HG03135 (cell line): ENCODE data around the gene C1orf226.
"Not testable (repeated sequence)": the region's sequence is repeated elsewhere in the genome, so short reads cannot be mapped to it uniquely, and the experiment has no call there.

ENCODE experiments used
- ATAC-seq: cut with Tn5 transposase; IDR thresholded peaks from one replicate; pipeline ENCODE4 v1.9.1; 2021; ENCODE audit warnings: mild to moderate bottlenecking, moderate library complexity; ENCODE audit not compliant: unreplicated experiment

C1orf226 gene

DNA sequence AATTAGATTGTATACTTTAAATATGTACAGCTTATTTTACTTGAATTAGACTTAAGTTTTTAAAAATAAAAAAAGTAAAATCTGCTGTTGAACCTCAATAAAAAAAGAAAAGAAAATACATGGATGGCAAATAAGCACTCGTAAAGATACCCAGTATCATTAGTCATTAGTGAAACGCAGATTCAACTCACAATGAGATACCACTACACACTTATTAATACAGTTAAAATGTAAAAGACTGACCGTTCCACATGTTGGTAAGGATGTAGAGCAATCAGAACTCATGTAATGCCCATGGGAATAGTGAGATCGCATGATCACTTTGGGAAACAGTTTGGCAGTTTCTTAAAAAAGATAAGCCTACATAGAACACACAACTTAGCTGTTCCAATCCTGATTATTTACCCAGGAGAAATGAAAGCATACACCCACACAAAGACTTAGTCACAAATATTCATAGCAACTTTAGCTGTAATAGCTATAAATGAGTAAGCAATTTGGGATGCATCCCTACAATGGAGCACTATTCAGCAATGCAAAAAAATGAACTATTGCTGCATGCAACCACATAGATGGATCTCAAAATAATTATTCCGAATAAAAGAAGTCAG is 23.1 kb downstream of the C1orf226 start:
- no peak for ATAC-seq

DNA sequence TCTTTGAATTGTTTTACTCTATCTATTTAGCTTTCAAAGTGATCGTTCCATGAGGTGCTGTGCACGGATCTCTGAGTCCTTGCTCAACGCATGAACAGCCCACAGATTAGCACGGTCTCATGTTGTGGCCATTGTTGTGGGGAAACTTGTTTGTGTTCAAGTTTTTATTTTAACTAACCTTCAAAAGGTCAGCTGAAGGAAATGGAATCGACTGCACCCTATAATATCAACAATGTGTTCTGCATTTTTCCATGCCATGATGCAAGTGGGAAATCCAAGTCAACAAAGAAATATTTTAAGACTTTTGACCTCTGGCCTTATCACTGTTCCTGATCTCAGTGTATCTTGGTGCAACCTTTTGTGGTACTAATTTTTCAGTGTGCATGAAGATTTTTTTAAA is 24.3 kb downstream of the C1orf226 start:
- no peak for ATAC-seq

DNA sequence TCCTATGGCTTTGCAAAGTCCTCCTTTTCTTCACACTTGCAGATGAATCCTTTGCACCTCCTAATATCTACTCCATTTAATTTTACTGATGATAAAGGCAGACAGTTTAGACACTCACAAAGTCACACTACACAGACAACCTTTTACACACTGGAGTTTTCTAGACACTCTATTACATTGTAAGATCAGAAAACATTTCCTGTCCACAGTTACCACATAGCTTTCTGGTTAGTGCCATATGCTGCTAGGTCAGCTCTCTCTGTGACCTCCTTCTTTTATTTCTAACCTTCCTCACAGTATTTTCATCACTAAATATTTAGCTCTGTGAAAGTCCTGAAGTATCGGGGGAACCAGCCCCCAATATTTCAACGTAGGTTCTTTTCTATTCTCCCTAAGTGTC is 25.3 kb downstream of the C1orf226 start:
- no peak for ATAC-seq

DNA sequence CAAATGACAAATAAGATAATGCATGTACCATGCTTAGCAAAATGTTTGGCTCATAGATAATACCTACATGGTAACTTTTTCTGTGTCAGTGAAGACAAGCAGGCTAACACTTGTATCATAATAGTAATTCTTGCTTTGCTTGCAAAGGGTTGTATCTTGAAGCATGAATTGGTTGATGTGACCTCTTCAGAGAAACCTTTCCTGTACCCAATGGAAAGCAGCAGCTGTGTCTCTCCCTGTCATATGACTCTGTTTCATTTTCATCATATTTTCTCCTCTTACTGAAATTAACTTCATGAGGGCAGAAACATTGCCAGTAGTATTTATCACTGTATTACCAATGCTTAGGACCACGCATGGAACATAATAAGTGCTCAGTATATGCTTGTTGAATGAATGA is 26.0 kb downstream of the C1orf226 start:
- ATAC-seq = no peak

DNA sequence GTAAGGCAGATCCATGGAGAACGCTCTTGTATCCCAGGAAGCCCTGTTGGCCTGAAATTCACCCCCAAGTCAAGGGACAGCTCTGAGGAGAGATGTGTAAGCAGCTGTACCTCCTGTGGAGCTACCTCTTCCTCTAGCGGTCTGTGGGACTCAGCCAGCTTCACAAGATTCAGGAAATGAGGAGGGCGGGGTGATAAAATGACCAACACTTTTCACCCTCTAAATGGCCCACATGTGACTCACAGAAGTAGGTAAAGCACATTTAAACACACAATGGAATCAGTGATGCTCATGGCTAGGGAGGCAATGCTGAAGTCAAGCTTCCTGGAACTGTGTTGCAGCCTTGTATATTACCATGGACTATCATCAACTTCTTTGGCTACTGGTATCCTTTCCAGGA is 30.5 kb downstream of the C1orf226 start, which contains the start of gene SH2D1B:
Gene SH2D1B (minus strand): TSS at position 135 of the 400 bp plus-strand sequence. CDS start 120 bp downstream, at position 15.
- ATAC-seq = no peak

DNA sequence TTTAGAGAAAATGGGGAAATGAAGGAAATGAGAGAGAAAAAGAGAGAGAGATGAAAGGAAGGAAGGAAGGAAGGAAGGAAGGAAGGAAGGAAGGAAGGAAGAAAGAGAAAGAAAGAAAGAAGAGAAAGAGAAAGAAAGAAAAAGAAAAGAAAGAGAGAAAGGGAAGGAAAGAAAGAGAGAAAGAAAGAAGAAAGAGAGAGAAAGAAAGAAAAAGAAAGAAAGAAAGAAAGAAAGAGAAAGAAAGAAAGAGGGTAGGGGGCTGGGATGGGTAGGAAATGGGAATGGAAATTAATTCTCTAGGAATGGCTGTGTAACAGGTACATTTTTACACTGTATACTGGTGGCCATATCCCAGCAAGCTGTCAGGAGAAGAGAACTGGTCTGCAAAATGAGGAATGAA is 34.7 kb downstream of the C1orf226 start:
- ATAC-seq = no peak

DNA sequence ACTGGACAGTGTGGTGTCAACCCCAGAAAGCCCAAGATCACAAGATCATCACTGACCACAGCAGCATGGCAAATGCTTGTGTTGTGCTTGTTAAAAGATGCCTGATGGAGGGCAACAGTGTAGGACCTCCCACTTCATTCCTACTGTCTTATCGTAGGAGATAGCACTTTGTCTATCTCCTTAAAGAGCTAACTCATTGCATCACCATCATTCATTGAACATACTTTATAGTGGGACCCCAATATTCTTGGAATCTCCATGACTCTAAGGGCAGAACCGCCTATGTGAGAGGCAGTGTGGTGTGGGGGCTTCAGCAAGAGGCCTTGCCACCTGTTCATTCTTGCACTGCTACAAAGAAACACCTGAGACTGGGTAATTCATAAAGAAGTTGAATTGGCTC is 35.4 kb downstream of the C1orf226 start:
- no peak for ATAC-seq

DNA sequence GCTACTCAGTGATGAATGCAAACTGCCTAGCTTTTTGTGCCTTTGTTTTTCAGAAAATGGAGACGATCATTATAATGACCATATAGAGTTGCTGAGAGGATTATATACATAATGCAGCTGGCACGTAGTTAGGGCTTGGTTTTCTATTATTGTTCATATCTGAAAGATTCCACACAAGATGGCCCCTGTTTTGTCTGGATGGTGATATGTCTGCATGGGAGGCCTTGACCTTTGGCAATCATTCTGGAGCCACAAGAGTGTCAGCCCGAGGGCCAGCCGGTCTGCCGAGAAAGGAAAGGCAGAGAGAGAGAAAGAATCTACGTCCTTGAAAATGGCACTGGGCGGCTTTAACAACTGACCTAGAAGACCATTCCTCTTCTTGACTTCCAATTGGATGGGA is 36.1 kb downstream of the C1orf226 start:
- no peak for ATAC-seq

DNA sequence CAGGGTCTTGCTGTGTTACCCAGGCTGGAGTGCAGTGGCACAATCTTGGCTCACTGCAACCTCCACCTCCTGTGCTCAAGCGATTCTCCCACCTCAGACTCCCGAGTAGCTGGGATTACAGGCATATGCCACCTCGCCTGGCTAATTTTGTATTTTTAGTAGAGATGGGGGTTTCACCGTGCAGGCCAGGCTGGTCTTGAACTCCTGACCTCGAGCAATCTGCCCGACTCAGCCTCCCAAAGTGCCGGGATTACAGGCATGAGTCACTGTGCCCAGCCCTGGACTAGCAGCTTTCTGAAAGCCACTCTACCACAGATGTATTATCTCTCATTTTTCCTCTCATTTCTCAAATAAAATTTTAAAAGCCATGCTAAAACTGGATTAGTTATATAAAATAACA is 37.1 kb downstream of the C1orf226 start:
- not testable (repeated sequence) for ATAC-seq

DNA sequence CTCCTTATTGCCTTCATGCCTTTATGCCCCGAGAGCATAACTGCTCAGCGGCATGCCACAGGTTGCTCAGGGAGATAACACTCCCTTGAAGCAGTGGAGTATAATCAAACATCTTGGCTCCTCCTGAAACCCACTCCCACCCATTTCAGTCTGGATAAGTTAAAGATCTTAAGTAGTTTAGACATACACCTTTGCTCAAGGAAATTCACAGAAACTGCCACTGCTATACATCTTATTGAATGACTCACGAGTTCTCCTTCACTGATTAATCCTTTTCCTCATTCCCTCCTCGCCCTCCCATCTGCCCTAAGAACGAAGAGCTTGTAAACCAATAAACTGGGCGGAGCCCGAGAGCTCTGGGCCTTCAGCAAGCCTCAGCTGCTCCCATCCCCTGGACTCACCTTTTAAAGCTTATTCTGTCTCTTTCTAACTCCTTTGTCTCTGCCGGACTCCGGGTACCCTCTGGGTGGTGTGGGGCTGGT is 38.0 kb downstream of the C1orf226 start:
- not testable (repeated sequence) for ATAC-seq

DNA sequence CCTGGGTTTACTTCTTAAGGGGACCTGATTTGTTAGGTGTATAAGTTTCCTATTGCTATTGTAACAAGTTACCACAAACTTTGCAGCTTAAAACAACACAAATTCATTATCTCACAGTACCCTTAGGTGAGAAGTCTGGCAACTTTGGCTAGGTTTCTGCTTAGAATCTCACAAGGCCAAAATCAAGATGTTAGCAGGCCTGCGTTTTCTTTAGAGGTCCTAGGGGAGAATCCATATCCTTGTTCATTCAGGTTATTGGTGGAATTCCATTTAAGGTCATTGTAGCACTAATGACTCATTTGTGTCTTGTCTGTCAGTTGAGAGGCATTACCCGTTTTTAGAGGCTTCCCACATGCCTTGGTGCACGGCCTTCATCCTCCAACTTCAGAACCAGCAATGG is 38.6 kb downstream of the C1orf226 start:
- ATAC-seq = no peak

DNA sequence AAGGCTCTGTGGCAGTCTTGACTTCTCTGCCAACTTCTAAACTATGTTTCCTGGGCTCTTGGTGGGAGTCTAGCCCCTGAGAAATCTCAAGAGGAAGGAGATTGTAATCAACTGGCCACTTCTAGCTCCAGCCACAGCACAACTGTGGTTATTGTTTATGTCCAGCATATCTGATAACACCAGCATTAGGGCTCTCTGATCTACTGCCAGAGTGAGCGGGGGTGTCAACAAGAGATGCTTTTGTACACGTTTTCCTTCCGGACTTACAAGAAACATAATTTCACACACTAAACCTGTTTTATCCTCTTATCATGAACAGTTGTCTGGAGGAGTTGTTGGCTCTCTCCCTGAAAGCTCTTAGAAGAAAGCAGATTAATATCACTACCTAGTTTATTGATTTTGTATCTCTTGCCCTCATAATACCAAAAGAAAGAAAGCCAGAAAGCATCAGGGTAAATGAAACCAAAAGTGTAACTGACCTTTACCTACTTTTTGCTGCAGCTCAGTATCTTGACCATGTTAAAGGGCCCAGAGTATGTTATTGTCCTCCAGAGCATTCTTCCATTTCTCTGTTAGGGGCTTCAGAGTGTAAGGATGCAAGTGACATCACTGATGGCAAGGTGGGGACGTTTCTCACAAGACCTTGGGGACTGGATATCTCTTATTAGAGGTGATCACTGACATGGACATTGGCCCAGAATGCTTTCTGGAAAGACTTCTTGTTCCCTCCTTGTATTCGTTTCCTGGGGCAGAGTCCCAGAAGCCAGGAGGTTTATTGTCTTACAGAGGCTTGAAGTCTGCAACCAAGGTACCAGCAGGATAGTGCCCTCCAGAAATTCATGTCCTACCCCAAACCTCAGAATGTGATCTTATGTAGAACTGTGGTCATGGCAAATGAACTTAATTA is 40.0 kb downstream of the C1orf226 start:
- ATAC-seq = no peak

DNA sequence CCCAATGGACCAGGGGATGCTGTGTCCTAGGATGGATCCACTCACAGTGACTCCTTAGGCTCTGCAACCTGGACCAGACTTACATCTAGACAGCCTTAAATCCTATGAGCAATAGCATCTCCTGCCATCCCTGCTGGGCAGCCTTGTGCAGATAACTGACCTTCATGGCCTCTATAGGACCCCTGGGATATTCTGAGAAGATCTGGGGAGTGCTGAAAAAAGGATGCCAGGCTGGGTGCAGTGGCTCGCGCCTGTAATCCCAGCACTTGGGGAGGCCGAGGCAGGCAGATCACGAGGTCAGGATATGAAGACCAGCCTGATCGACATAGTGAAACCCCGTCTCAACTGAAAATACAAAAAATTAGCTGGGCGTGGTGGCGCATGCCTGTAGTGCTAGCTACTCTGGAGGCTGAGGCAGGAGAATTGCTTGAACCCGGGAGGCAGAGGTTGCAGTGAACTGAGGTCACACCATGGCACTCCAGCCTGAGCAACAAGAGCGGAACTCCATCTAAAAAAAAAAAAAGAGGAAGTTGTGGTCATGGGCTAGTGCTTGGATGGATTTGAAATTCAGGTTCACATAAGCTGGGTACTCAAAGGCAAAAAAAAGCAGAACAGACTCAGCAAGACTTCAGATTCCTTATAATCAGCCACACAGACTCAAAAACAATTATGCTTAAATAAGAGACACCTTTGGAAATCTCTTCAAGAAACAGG is 41.3 kb downstream of the C1orf226 start:
- ATAC-seq = no peak

DNA sequence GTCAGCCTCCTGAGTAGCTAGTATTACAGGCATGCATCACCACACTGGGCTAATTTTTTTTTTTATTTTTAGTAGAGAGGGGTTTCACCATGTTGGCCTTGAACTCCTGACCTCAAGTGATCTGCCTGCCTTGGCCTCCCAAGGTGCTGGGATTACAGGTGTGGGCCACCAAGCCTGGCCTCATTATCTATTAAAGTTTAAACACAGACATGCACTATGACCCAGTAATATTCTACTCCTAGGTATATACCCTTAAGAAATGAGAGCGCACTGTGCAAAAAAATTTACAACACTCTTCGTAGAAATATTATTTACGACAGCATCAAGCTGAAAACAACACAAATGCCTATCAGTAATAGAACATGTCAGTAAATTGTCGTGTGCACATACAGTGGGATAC is 49.1 kb downstream of the C1orf226 start:
- ATAC-seq = no peak

DNA sequence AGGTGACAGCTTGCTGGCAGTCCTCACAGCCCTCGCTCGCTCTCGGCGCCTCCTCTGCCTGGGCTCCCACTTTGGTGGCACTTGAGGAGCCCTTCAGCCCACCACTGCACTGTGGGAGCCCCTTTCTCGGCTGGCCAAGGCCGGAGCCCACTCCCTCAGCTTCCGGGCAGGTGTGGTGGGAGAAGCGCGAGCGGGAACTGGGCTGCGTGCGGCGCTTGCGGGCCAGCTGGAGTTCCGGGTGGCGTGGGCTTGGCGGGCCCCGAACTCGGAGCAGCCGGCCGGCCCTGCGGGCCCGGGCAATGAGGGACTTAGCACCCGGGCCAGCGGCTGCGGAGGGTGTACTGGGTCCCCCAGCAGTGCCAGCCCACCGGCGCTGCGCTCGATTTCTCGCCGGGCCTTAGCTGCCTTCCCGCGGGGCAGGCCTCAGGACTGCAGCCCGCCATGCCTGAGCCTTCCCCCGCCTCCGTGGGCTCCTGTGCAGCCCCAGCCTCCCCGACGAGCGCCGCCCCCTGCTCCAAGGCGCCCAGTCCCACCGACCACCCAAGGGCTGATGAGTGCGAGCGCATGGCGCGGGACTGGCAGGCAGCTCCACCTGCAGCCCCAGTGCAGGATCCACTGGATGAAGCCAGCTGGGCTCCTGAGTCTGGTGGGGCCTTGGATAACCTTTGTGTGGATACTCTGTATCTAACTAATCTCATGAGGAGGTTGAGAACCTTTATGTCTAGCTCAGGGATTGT is 51.6 kb downstream of the C1orf226 start:
- ATAC-seq = not testable (repeated sequence)
